HL-60 (cell line): ENCODE data around the gene NKX2-4.
"Not testable (repeated sequence)": the region's sequence is repeated elsewhere in the genome, so short reads cannot be mapped to it uniquely, and the experiment has no call there.

ENCODE experiments used
- CTCF ChIP-seq: IDR thresholded peaks from one replicate; pipeline ENCODE4 v1.5.1; 2011; ENCODE audit warnings: low read length, control low read depth, inconsistent platforms; ENCODE audit not compliant: insufficient read depth
- POLR2AphosphoS5 ChIP-seq: IDR thresholded peaks from 2 replicates; pipeline ENCODE4 v1.6.1; 2012; ENCODE audit warnings: low read depth
- REST ChIP-seq: IDR thresholded peaks from 2 replicates; pipeline ENCODE4 v1.6.1; 2012; ENCODE audit warnings: low read depth; ENCODE audit not compliant: insufficient replicate concordance
- SPI1 ChIP-seq: IDR thresholded peaks from 2 replicates; pipeline ENCODE4 v1.6.1; 2012; ENCODE audit warnings: low read depth, mild to moderate bottlenecking, borderline replicate concordance

- TF ChIP-seq CTCF, REST, POLR2AphosphoS5, SPI1: not testable (repeated sequence)
Observed at GRCh38 chr20:21423712-21424111, 26.4 kb upstream of the NKX2-4 start.
